ENCODE results near the gene RPUSD4.

DNA sequence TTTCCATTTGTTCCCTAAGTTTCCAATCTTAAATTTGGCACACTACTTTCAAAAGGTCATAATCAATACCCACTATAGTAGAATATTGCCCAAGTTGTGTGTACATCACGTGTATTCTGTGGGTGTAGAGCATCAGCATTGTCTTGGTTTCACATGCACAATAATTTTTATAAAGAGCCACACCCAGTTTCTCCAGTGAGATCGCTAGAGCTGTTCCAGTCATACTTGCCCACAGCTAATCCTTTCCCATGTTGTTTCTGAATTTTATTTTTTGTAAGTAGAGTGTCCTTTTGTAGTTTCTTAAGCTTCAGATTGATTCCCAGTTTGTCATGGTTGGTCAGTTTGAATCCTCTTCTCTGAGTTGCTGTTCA lies 13.8 kb upstream of the RPUSD4 start:
- TF ChIP-seq CTCF (IDR thresholded peaks at IDR 0.05 in 4 of 5, conservative IDR thresholded peaks at IDR 0.05 in 1 of 5) (no peak), POLR2A (IDR thresholded peaks at IDR 0.05) (no peak)

All from gastrocnemius medialis (tissue), 4 donors.